ENCODE results near the gene IP6K3. TPM values are rescaled to one million over a fixed set of nuclear protein-coding genes. Genes with fewer than 3 reads are reported as not detected.

IP6K3 gene
- polyA plus RNA-seq, 1 of the 3 experiments (the other 2 are of a cell fraction) = 0.21 TPM

GRCh38 chr6:33711140-33712129, 35.3 kb downstream of the IP6K3 start, which contains the start of gene UQCC2 (continued):
- TF ChIP-seq USF2 (IDR thresholded peaks at IDR 0.05; ENCODE audit: borderline replicate concordance, low read depth, low read length) (peak; percentile 33; the same call in 1 of the 2 replicates), REST (IDR thresholded peaks at IDR 0.05; ENCODE audit: low read depth, low read length) (0 out of 2 replicates have a peak, but pooled peaks have one; percentile 46), RAD21 (IDR thresholded peaks at IDR 0.05; ENCODE audit: low read length) (peak; percentile 82)

- Histone ChIP-seq H3K4me1 (ENCODE audit: control insufficient read depth in 1 of 2, insufficient read depth in 2 of 2, low read depth in 1 of 2, low read length in 1 of 2) (peaks cover 8 to 19% of the 10 kb centered on the region in 2 experiments; a peak in 3 of 4 replicates), H3K9me2 (no peaks in the 10 kb centered on the region)
Observed at GRCh38 chr6:33710296-33711121, 36.2 kb downstream of the IP6K3 start.

More at GRCh38 chr6:33710296-33711121, 36.2 kb downstream of the IP6K3 start:
- 81% methylated on average over 15 of the region's 15 CpGs for WGBS (ENCODE audit: low lambda C conversion rate)
- Histone ChIP-seq H3K27me3 (ENCODE audit: insufficient read depth) (no peaks in the 10 kb centered on the region), H4K20me1 (ENCODE audit: insufficient read depth) (no peaks in the 10 kb centered on the region), H3K79me2 (ENCODE audit: insufficient read depth) (peaks cover 27% of the 10 kb centered on the region; the same call in 1 of the 2 replicates), H3F3A (replicated peaks; ENCODE audit: insufficient read depth) (no peaks in the 10 kb centered on the region), H3K4me2 (peak overlapping the region; percentile 83), H3K9me3 (no peaks in the 10 kb centered on the region), H3K9ac (peak overlapping the region; percentile 92; the same call in 1 of the 2 replicates), H3K4me3 (ENCODE audit: low read depth in 2 of 2, low read length in 1 of 2) (peak overlapping the region; percentile 86 to 87), H3K36me3 (replicated peaks in 1 of 2; ENCODE audit: control insufficient read depth in 1 of 2, insufficient read depth in 2 of 2, low read length in 1 of 2) (peaks cover 7 to 30% of the 10 kb centered on the region in 2 experiments), H3K27ac (ENCODE audit: low read depth in 2 of 2, low read length in 1 of 2) (peak overlapping the region in 1 of 2 experiments; percentile 97; a peak in 1 of 4 replicates), H2AFZ (ENCODE audit: low read depth) (peak overlapping the region; percentile 95)
- ChIA-PET CTCF (interaction anchor here (0.6 to 5.1 kb wide), 33 partner anchors 9 to 445 kb away, joined by 3 to 55 read pairs (median 8); partner anchors contain the start of genes BAK1 and IP6K3), POLR2A (interaction anchor here (0.7 to 1.9 kb wide), 12 partner anchors 8 to 131 kb away, joined by 3 to 7 read pairs (median 4); partner anchors contain the start of gene BAK1)
- no peak for DNase-seq
- TF ChIP-seq NFIC (IDR thresholded peaks at IDR 0.05; ENCODE audit: borderline replicate concordance) (no peak), FOXM1 (IDR thresholded peaks at IDR 0.05; ENCODE audit: low read depth) (no peak), CTCF (IDR thresholded peaks at IDR 0.05) (no peak), RAD21 (IDR thresholded peaks at IDR 0.05; ENCODE audit: low read length) (no peak), CHD2 (IDR thresholded peaks at IDR 0.05; ENCODE audit: low read length, partially characterized antibody) (no peak), FOXJ3 (CRISPR knock-in tag; IDR thresholded peaks at IDR 0.05) (no peak), POLR2AphosphoS5 (IDR thresholded peaks at IDR 0.05; ENCODE audit: low read depth, low read length) (no peak), MXI1 (IDR thresholded peaks at IDR 0.05; ENCODE audit: low read depth, low read length) (no peak), RFX5 (IDR thresholded peaks at IDR 0.05; ENCODE audit: low read length) (no peak)

Measured in SK-N-SH (cell line).